AG10803 (cell line): ENCODE results near the gene RPL21.
A peak's percentile ranks its signal among the peaks of the same experiment; 100 is the strongest.

Experiments
- DNase-seq: peaks from one replicate; pipeline ENCODE4 v3.0.0; 2010; ENCODE audit warnings: low read depth
- H3K4me3 ChIP-seq: 2 replicates; pipeline ENCODE4 v1.5.1; 2011; ENCODE audit warnings: mild to moderate bottlenecking, low read length, control low read depth
- CTCF ChIP-seq: conservative IDR thresholded peaks from 2 replicates; pipeline ENCODE4 v1.5.1; 2011; ENCODE audit warnings: mild to moderate bottlenecking, low read length, control low read depth, inconsistent platforms

RPL21 gene

DNA sequence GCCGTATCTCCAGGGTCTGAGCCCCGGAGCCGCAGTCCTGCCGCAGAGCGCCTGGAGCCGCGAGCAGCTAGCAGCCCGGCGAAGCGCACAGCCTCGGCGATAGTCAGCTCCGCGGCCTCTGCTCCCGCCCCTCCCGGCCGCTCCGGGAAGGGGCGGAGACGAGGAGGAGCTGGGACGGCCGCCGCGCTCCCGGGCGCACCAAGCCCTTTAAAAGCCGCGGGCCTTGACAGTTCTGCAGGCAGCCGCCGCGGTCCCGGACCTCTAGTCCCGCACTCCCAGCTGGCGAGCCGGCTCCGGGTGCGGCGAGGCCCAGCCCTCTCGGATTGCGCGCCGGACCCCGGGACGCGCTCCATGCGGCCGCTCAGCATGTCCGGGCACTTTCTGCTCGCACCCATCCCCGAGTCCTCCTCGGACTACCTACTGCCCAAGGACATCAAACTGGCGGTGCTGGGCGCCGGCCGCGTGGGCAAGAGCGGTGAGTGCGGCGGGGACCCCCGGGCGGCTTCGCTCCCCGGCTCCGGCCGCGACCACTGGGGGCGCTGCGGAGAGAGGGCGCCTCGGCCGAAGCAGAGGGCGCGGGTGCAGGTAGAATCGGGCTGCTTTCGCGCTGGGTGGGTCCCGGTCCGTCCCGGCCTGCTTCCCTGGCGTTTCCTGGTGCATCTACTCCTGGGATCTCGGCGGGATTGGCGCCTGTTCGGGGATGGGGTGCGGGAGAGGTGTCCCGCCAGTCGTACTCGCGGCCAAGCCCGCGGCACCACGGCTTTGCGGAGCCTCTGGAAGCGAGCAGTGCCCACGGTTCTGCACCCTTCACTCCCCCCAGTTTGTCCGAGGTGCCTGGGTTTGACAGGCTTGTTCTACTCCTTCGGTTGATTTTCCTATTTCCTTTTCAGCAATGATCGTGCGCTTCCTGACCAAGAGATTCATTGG is 19.5 kb downstream of the RPL21 start, which contains the start of gene RASL11A:
TSS of gene RASL11A (plus strand) at position 237 of the 927 bp plus-strand sequence. CDS start at position 352, 115 bp downstream.
- peak; percentile 82 for DNase-seq
- peak; percentile 45 for TF ChIP-seq CTCF
- peak within 1 kb of the TSS; percentile 73 for H3K4me3 ChIP-seq

DNA sequence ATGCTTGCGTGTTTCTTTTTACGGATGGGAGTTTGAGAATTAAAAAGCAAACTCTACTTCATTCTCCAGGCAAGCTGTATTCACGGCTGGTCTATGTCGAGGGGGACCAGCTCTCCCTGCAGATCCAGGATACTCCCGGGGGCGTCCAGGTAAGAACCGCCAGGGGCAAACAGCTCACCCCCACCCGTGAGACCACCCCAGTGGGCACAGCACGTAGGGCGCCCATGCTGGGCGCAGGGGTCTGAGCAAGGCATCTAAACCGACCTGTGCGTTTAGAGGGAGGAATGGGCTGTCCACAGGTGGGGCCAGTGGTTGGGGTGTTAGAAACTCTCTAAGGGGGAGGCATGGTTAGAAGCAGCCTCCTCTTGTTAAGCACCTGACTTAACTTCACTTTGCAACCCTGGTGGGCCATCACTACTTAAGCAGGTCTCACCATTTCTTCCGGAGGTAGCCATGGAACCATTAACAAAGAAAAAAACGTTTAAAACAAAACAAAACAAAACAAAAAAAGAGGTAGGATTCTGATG is 20.3 kb downstream of the RPL21 start:
- no peak for TF ChIP-seq CTCF

GRCh38 chr13:27273658-27274425 is 22.5 kb downstream of the RPL21 start:
- no peak for DNase-seq
- H3K4me3 ChIP-seq, result no peak overlapping the region
- no peak for TF ChIP-seq CTCF

More for the DNA sequence above, 20.3 kb downstream of the RPL21 start:
- no peak for DNase-seq
- H3K4me3 ChIP-seq, result peak overlapping the region; percentile 73

DNA sequence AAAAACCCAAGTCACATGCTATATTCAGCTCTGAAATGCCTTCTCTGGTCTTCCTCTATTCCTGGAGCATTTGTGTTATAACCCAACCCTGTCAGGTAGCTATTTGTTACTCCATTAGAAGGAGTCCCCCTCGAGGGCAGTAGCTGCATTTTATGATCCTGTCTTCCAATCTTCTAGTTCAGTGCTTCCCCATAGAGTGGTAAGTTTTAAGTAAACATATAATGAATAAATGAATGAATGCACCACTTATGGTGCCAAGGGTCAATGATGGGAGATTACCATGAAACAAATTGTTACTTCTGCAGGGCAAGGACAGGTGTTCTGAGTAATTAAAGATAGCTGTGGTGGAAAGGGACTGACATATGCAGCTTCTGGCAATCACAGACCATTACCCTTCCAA is 23.3 kb downstream of the RPL21 start:
- no peak for TF ChIP-seq CTCF
- no peak for DNase-seq
- H3K4me3 ChIP-seq, result no peak overlapping the region

DNA sequence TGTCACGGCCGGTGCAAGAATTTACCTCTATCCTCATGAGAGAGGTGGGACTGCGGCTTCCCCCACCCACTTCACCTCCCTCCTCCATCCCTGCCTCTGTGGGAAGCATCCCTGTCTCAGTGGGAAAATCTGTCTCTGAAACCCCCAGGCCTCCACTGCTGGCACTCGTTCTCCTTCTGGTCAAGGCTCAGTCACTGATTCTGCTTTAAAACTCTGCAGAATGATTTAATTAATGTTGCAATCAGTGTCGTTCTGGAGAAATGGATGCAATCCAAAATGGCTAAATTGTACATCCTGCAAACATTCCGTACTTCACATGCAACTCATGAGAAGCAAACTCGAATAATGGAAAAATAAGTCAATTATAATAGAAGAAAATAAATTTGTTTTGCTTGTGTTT is 24.8 kb downstream of the RPL21 start:
- H3K4me3 ChIP-seq, result no peak overlapping the region
- DNase-seq, result peak; percentile 82
- no peak for TF ChIP-seq CTCF

GRCh38 chr13:27279506-27279905 is 28.1 kb downstream of the RPL21 start:
- TF ChIP-seq CTCF, result no peak
- no peak for DNase-seq
- no peak overlapping the region for H3K4me3 ChIP-seq
